Activated naive CD4-positive, alpha-beta T cell treated with anti-CD3 and anti-CD28 coated beads for 36 hours (primary cell): Measurements from ENCODE around the gene RNF26. TPM values are rescaled to one million over a fixed set of nuclear protein-coding genes. Genes with fewer than 3 reads are reported as not detected.

ENCODE experiments used
- CTCF ChIA-PET: fragments of 350-600 bp; sonication (Branson Sonifier 250); formaldehyde crosslinking; loops from one replicate; lab custom pipeline; 2021; ENCODE audit warnings: antibody characterized with exemption; lab: Charles Lee
- DNase-seq: peaks from one replicate; pipeline ENCODE4 v3.0.0-alpha.2; 2020
- H3K27ac Mint-ChIP-seq: one replicate; pipeline ENCODE4 v1.8.0; 2021; ENCODE audit warnings: mild to moderate bottlenecking, mixed read lengths
- H3K27me3 Mint-ChIP-seq: one replicate; pipeline ENCODE4 v1.8.0; 2021; ENCODE audit warnings: low read depth, mixed read lengths
- H3K36me3 Mint-ChIP-seq: one replicate; pipeline ENCODE4 v1.8.0; 2021; ENCODE audit warnings: low read depth, mixed read lengths
- H3K4me1 Mint-ChIP-seq: one replicate; pipeline ENCODE4 v1.8.0; 2021; ENCODE audit warnings: low read depth, mixed read lengths
- H3K4me3 Mint-ChIP-seq: one replicate; pipeline ENCODE4 v1.8.0; 2021; ENCODE audit warnings: mild to moderate bottlenecking, moderate library complexity, mixed read lengths
- H3K9me3 Mint-ChIP-seq: one replicate; pipeline ENCODE4 v1.8.0; 2021; ENCODE audit warnings: mixed read lengths
- intact Hi-C: fragments of 100-400 bp; cut with micrococcal nuclease; formaldehyde crosslinking; loops from one replicate; pipeline ENCODE4 v1.15.1; 2023
- total RNA-seq, 2 experiments: library from RNA; stranded (reverse); gene quantifications; one replicate each; pipeline ENCODE4 v1.2.3, GENCODE V29; 2021

The RNF26 gene
- total RNA-seq, 2 experiments from 2014 or later = 46.1 to 47.0 TPM

- peaks cover 22% of the 10 kb centered on the region for H3K27me3 Mint-ChIP-seq
- H3K27ac Mint-ChIP-seq = no peak overlapping the region
- intact Hi-C loops = no loop called here
- H3K4me3 Mint-ChIP-seq = no peak overlapping the region
- no peaks in the 10 kb centered on the region for H3K36me3 Mint-ChIP-seq
- DNase-seq = no peak
- H3K4me1 Mint-ChIP-seq = no peaks in the 10 kb centered on the region
- CTCF ChIA-PET = interaction anchor here (1.3 to 2.0 kb wide), 3 partner anchors 9 to 382 kb away, joined by 3 to 10 read pairs (median 8); partner anchors contain the start of gene NECTIN1
- H3K9me3 Mint-ChIP-seq = no peaks in the 10 kb centered on the region
Observed at GRCh38 chr11:119347242-119347641, 12.9 kb downstream of the RNF26 start.

- H3K9me3 Mint-ChIP-seq = no peaks in the 10 kb centered on the region
- no peak for DNase-seq
- CTCF ChIA-PET = interaction anchor here (0.6 to 2.0 kb wide), 5 partner anchors 8 to 333 kb away, joined by 3 to 10 read pairs (median 4); no protein-coding TSS in a partner anchor
- no peaks in the 10 kb centered on the region for H3K36me3 Mint-ChIP-seq
- H3K4me1 Mint-ChIP-seq = no peaks in the 10 kb centered on the region
- peaks cover 24% of the 10 kb centered on the region for H3K27me3 Mint-ChIP-seq
- H3K27ac Mint-ChIP-seq = no peak overlapping the region
- intact Hi-C loops = no loop called here
- no peak overlapping the region for H3K4me3 Mint-ChIP-seq
Observed at GRCh38 chr11:119347940-119348605, 13.7 kb downstream of the RNF26 start.

GRCh38 chr11:119350302-119350701, 16.0 kb downstream of the RNF26 start:
- Mint-ChIP-seq H3K27ac (no peak overlapping the region), H3K9me3 (no peaks in the 10 kb centered on the region), H3K27me3 (peaks cover 28% of the 10 kb centered on the region), H3K4me3 (no peak overlapping the region), H3K4me1 (no peaks in the 10 kb centered on the region), H3K36me3 (no peaks in the 10 kb centered on the region)
- CTCF ChIA-PET = interaction anchor here (0.9 to 1.6 kb wide), 3 partner anchors 12 to 26 kb away, joined by 3 to 6 read pairs (median 3); no protein-coding TSS in a partner anchor
- intact Hi-C loops = loop anchor here (10.0 kb wide), 1 partner anchor 374 kb away; the partner anchor contains the start of gene NECTIN1
- DNase-seq = no peak

- Mint-ChIP-seq H3K36me3 (no peaks in the 10 kb centered on the region), H3K9me3 (no peaks in the 10 kb centered on the region), H3K27ac (no peak overlapping the region), H3K4me1 (peaks cover 2% of the 10 kb centered on the region), H3K27me3 (peaks cover 30% of the 10 kb centered on the region), H3K4me3 (no peak overlapping the region)
- intact Hi-C loops = loop anchor here (10.0 kb wide), 1 partner anchor 374 kb away; the partner anchor contains the start of gene NECTIN1
- CTCF ChIA-PET = interaction anchor here (0.9 to 1.7 kb wide), 3 partner anchors 13 to 123 kb away, joined by 3 to 6 read pairs (median 6); no protein-coding TSS in a partner anchor
- no peak for DNase-seq
Observed at GRCh38 chr11:119351232-119351631, 16.9 kb downstream of the RNF26 start.

- no peak for DNase-seq
- intact Hi-C loops = loop anchor here (10.0 kb wide), 1 partner anchor 372 kb away; the partner anchor contains the start of gene NECTIN1
- Mint-ChIP-seq H3K27me3 (peaks cover 31% of the 10 kb centered on the region), H3K27ac (no peak overlapping the region), H3K9me3 (no peaks in the 10 kb centered on the region), H3K36me3 (no peaks in the 10 kb centered on the region), H3K4me1 (peaks cover 5% of the 10 kb centered on the region), H3K4me3 (no peak overlapping the region)
- CTCF ChIA-PET = interaction anchor here (0.6 to 1.7 kb wide), 3 partner anchors 13 to 121 kb away, joined by 3 to 6 read pairs (median 3); no protein-coding TSS in a partner anchor
Observed at GRCh38 chr11:119352857-119353260, 18.5 kb downstream of the RNF26 start.

- CTCF ChIA-PET = interaction anchor here (0.6 to 4.8 kb wide), 17 partner anchors 10 to 374 kb away, joined by 3 to 132 read pairs (median 5); partner anchors contain the start of genes C1QTNF5, NECTIN1, RNF26 and USP2
- Mint-ChIP-seq H3K4me3 (no peak overlapping the region), H3K9me3 (no peaks in the 10 kb centered on the region), H3K4me1 (peaks cover 5% of the 10 kb centered on the region), H3K27me3 (peaks cover 27% of the 10 kb centered on the region), H3K36me3 (no peaks in the 10 kb centered on the region), H3K27ac (no peak overlapping the region)
- intact Hi-C loops = loop anchor here (10.0 kb wide), 1 partner anchor 370 kb away; the partner anchor contains the start of gene NECTIN1
- DNase-seq = no peak
Observed at GRCh38 chr11:119355091-119355843, 20.9 kb downstream of the RNF26 start.

- Mint-ChIP-seq H3K4me1 (peaks cover 9% of the 10 kb centered on the region), H3K27ac (no peak overlapping the region), H3K36me3 (no peaks in the 10 kb centered on the region), H3K4me3 (peak overlapping the region; percentile 81), H3K27me3 (peaks cover 22% of the 10 kb centered on the region), H3K9me3 (no peaks in the 10 kb centered on the region)
- intact Hi-C loops = loop anchor here (1.0 to 10.0 kb wide), 5 partner anchors 18 to 368 kb away; partner anchors contain the start of genes NECTIN1 and USP2
- DNase-seq = peak; percentile 84
- CTCF ChIA-PET = interaction anchor here (0.5 to 4.8 kb wide), 32 partner anchors 8 to 753 kb away, joined by 3 to 132 read pairs (median 4); partner anchors contain the start of genes C1QTNF5, NECTIN1, RNF26 and USP2
Observed at GRCh38 chr11:119356349-119357031, 22.2 kb downstream of the RNF26 start.

GRCh38 chr11:119357074-119357473, 22.7 kb downstream of the RNF26 start:
- H3K9me3 Mint-ChIP-seq = no peaks in the 10 kb centered on the region
- no peak overlapping the region for H3K27ac Mint-ChIP-seq
- H3K36me3 Mint-ChIP-seq = no peaks in the 10 kb centered on the region
- H3K4me3 Mint-ChIP-seq = peak overlapping the region; percentile 17
- intact Hi-C loops = loop anchor here (10.0 kb wide), 1 partner anchor 368 kb away; the partner anchor contains the start of gene NECTIN1
- H3K27me3 Mint-ChIP-seq = peaks cover 21% of the 10 kb centered on the region
- no peak for DNase-seq
- CTCF ChIA-PET = interaction anchor here (0.5 to 4.8 kb wide), 18 partner anchors 8 to 402 kb away, joined by 3 to 132 read pairs (median 6); partner anchors contain the start of genes NECTIN1 and USP2
- peaks cover 9% of the 10 kb centered on the region for H3K4me1 Mint-ChIP-seq

GRCh38 chr11:119359365-119360214, 25.3 kb downstream of the RNF26 start:
- H3K36me3 Mint-ChIP-seq = no peaks in the 10 kb centered on the region
- intact Hi-C loops = loop anchor here (10.0 kb wide), 1 partner anchor 365 kb away; the partner anchor contains the start of gene NECTIN1
- peaks cover 23% of the 10 kb centered on the region for H3K27me3 Mint-ChIP-seq
- no peak overlapping the region for H3K27ac Mint-ChIP-seq
- H3K4me3 Mint-ChIP-seq = no peak overlapping the region
- DNase-seq = no peak
- CTCF ChIA-PET = interaction anchor here (1.5 to 4.8 kb wide), 4 partner anchors 19 to 117 kb away, joined by 5 to 132 read pairs (median 50); partner anchors contain the start of gene USP2
- peaks cover 12% of the 10 kb centered on the region for H3K4me1 Mint-ChIP-seq
- no peaks in the 10 kb centered on the region for H3K9me3 Mint-ChIP-seq

- Mint-ChIP-seq H3K27me3 (peaks cover 27% of the 10 kb centered on the region), H3K27ac (no peak overlapping the region), H3K36me3 (no peaks in the 10 kb centered on the region), H3K4me1 (peaks cover 12% of the 10 kb centered on the region), H3K9me3 (no peaks in the 10 kb centered on the region), H3K4me3 (no peak overlapping the region)
- intact Hi-C loops = no loop called here
- CTCF ChIA-PET = interaction anchor here (1.1 to 3.3 kb wide), 9 partner anchors 9 to 114 kb away, joined by 3 to 12 read pairs (median 5); partner anchors contain the start of gene USP2
- peak; percentile 72 for DNase-seq
Observed at GRCh38 chr11:119361056-119361787, 26.9 kb downstream of the RNF26 start.
